Measurements from ENCODE around the gene NAA60. TPM values are rescaled to one million over a fixed set of nuclear protein-coding genes. Genes with fewer than 3 reads are reported as not detected.

The NAA60 gene
- total and polyA plus RNA-seq, 2 experiments from 2014 or later = 32.4 to 36.5 TPM

GRCh38 chr16:3467921-3468320 is 24.4 kb downstream of the NAA60 start (continued):
- TF ChIP-seq, protein P1, sequence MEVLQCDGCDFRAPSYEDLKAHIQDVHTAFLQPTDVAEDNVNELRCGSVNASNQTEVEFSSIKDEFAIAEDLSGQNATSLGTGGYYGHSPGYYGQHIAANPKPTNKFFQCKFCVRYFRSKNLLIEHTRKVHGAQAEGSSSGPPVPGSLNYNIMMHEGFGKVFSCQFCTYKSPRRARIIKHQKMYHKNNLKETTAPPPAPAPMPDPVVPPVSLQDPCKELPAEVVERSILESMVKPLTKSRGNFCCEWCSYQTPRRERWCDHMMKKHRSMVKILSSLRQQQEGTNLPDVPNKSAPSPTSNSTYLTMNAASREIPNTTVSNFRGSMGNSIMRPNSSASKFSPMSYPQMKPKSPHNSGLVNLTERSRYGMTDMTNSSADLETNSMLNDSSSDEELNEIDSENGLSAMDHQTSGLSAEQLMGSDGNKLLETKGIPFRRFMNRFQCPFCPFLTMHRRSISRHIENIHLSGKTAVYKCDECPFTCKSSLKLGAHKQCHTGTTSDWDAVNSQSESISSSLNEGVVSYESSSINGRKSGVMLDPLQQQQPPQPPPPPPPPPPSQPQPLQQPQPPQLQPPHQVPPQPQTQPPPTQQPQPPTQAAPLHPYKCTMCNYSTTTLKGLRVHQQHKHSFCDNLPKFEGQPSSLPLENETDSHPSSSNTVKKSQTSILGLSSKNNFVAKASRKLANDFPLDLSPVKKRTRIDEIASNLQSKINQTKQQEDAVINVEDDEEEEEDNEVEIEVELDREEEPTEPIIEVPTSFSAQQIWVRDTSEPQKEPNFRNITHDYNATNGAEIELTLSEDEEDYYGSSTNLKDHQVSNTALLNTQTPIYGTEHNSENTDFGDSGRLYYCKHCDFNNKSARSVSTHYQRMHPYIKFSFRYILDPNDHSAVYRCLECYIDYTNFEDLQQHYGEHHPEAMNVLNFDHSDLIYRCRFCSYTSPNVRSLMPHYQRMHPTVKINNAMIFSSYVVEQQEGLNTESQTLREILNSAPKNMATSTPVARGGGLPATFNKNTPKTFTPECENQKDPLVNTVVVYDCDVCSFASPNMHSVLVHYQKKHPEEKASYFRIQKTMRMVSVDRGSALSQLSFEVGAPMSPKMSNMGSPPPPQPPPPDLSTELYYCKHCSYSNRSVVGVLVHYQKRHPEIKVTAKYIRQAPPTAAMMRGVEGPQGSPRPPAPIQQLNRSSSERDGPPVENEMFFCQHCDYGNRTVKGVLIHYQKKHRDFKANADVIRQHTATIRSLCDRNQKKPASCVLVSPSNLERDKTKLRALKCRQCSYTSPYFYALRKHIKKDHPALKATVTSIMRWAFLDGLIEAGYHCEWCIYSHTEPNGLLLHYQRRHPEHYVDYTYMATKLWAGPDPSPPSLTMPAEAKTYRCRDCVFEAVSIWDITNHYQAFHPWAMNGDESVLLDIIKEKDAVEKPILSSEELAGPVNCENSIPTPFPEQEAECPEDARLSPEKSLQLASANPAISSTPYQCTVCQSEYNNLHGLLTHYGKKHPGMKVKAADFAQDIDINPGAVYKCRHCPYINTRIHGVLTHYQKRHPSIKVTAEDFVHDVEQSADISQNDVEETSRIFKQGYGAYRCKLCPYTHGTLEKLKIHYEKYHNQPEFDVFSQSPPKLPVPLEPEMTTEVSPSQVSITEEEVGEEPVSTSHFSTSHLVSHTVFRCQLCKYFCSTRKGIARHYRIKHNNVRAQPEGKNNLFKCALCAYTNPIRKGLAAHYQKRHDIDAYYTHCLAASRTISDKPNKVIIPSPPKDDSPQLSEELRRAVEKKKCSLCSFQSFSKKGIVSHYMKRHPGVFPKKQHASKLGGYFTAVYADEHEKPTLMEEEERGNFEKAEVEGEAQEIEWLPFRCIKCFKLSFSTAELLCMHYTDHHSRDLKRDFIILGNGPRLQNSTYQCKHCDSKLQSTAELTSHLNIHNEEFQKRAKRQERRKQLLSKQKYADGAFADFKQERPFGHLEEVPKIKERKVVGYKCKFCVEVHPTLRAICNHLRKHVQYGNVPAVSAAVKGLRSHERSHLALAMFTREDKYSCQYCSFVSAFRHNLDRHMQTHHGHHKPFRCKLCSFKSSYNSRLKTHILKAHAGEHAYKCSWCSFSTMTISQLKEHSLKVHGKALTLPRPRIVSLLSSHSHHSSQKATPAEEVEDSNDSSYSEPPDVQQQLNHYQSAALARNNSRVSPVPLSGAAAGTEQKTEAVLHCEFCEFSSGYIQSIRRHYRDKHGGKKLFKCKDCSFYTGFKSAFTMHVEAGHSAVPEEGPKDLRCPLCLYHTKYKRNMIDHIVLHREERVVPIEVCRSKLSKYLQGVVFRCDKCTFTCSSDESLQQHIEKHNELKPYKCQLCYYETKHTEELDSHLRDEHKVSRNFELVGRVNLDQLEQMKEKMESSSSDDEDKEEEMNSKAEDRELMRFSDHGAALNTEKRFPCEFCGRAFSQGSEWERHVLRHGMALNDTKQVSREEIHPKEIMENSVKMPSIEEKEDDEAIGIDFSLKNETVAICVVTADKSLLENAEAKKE (CRISPR knock-in tag; IDR thresholded peaks at IDR 0.05) = no peak

- no peaks in the 10 kb centered on the region for H3K9me2 ChIP-seq (ENCODE audit: insufficient read depth)
- H3F3A ChIP-seq (replicated peaks; ENCODE audit: low read depth) = no peaks in the 10 kb centered on the region; the same call in 1 of the 2 replicates
- peaks cover 25% of the 10 kb centered on the region for H4K20me1 ChIP-seq (replicated peaks; ENCODE audit: insufficient read depth)
- ATAC-seq (peak; percentile 61), DNase-seq (ENCODE audit: low spot score) (no peak)
- no peak overlapping the region for H3K4me3 ChIP-seq
- peaks cover 96% of the 10 kb centered on the region for H3K79me2 ChIP-seq (replicated peaks; ENCODE audit: insufficient read depth)
- Mint-ChIP-seq H3K4me1 (peaks cover 52% of the 10 kb centered on the region), H3K36me3 (ENCODE audit: low read depth) (peaks cover 29% of the 10 kb centered on the region), H3K27ac (peak overlapping the region; percentile 90; the same call in 1 of the 2 replicates), H3K9me3 (no peaks in the 10 kb centered on the region; the same call in 1 of the 3 replicates), H3K27me3 (ENCODE audit: insufficient read depth, low read depth, poor library complexity) (peaks cover 14% of the 10 kb centered on the region), H3K4me3 (peak overlapping the region; percentile 51)
- H2AFZ ChIP-seq = no peak overlapping the region
- H3K27me3 ChIP-seq (ENCODE audit: insufficient read depth) = no peaks in the 10 kb centered on the region
- no peak overlapping the region for H3K4me2 ChIP-seq
- H3K27ac ChIP-seq (ENCODE audit: low read depth) = peak overlapping the region; percentile 47
- H3K4me1 ChIP-seq (ENCODE audit: insufficient read depth) = peaks cover 20% of the 10 kb centered on the region
- no peaks in the 10 kb centered on the region for H3K36me3 ChIP-seq (ENCODE audit: insufficient read depth)
- TF ChIP-seq POLR2AphosphoS5 (IDR thresholded peaks at IDR 0.05; ENCODE audit: low read depth) (no peak), EZH2 (IDR thresholded peaks at IDR 0.05; ENCODE audit: low read depth, unreplicated experiment) (no peak), ZNF331 (CRISPR knock-in tag; IDR thresholded peaks at IDR 0.05; ENCODE audit: low read depth) (no peak), NANOG (IDR thresholded peaks at IDR 0.05; ENCODE audit: borderline replicate concordance) (no peak), STAT1 (IDR thresholded peaks at IDR 0.05; ENCODE audit: unreplicated experiment) (no peak), ZNF114 (CRISPR knock-in tag; IDR thresholded peaks at IDR 0.05) (no peak), EZH2phosphoT487 (IDR thresholded peaks at IDR 0.05; ENCODE audit: unreplicated experiment) (no peak)
- TF ChIP-seq, protein P1 (CRISPR knock-in tag; IDR thresholded peaks at IDR 0.05) = no peak
These were observed 25.0 kb downstream of the NAA60 start for GRCh38 chr16:3468501-3468900.

All from GM23338 (cell line).